Lower leg skin (tissue), 3 donors: ENCODE measurements around the gene TBC1D8.

Experiments
- POLR2A ChIP-seq, 2 donors: fragments of 450-650 bp; IDR thresholded peaks; one replicate each; pipeline ENCODE4 v1.6.1; 2016 to 2017; ENCODE audit warnings: antibody characterized with exemption in 2 of 2, mild to moderate bottlenecking in 1 of 2, moderate library complexity in 1 of 2
- TF ChIP-seq, protein P1 (sequence below), 3 donors: fragments of 450-650 bp; IDR thresholded peaks; one replicate each; pipeline ENCODE4 v1.5.1; 2016; ENCODE audit warnings: antibody characterized with exemption in 3 of 3, mild to moderate bottlenecking in 3 of 3, moderate library complexity in 2 of 3

DNA sequence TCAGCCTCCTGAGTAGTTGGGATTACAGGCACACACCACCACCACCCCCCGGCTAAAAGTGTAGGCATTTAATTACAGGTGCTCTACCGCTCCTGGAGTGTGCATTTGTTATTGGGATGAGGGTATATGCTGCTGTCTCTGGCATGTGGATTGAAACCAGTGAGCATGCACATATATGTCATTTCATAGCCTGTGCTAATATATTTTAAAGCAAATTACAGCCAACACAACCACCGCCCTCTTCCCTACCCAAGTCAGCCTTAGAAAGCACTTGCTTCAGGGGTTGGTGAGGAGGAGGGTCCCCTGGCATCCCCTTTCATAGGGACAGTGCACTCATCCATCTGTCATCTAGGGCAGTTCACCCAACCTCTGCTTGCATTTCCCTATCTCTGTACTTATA, 10.5 kb upstream of the TBC1D8 start:
- TF ChIP-seq, protein P1, sequence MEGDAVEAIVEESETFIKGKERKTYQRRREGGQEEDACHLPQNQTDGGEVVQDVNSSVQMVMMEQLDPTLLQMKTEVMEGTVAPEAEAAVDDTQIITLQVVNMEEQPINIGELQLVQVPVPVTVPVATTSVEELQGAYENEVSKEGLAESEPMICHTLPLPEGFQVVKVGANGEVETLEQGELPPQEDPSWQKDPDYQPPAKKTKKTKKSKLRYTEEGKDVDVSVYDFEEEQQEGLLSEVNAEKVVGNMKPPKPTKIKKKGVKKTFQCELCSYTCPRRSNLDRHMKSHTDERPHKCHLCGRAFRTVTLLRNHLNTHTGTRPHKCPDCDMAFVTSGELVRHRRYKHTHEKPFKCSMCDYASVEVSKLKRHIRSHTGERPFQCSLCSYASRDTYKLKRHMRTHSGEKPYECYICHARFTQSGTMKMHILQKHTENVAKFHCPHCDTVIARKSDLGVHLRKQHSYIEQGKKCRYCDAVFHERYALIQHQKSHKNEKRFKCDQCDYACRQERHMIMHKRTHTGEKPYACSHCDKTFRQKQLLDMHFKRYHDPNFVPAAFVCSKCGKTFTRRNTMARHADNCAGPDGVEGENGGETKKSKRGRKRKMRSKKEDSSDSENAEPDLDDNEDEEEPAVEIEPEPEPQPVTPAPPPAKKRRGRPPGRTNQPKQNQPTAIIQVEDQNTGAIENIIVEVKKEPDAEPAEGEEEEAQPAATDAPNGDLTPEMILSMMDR (IDR thresholded peaks at IDR 0.05): no peak
- no peak for TF ChIP-seq POLR2A (IDR thresholded peaks at IDR 0.05)
